ENCODE results near the gene C4orf33.

C4orf33 gene

GRCh38 chr4:129131343-129131742, 35.4 kb downstream of the C4orf33 start:
- DNase-seq = no peak

GRCh38 chr4:129136433-129136832, 40.5 kb downstream of the C4orf33 start:
- no peak for DNase-seq

GRCh38 chr4:129138810-129139496, 43.0 kb downstream of the C4orf33 start:
- DNase-seq = no peak

GRCh38 chr4:129140521-129140920, 44.6 kb downstream of the C4orf33 start:
- DNase-seq = no peak

- no peak for DNase-seq
Observed at GRCh38 chr4:129143359-129143758, 47.4 kb downstream of the C4orf33 start.

GRCh38 chr4:129144755-129145206, 48.8 kb downstream of the C4orf33 start:
- DNase-seq = no peak

GRCh38 chr4:129145222-129145730, 49.3 kb downstream of the C4orf33 start:
- no peak for DNase-seq

GRCh38 chr4:129146639-129147038, 50.7 kb downstream of the C4orf33 start:
- DNase-seq = no peak

GRCh38 chr4:129148892-129149291, 52.9 kb downstream of the C4orf33 start:
- DNase-seq = no peak

GRCh38 chr4:129149906-129150305, 54.0 kb downstream of the C4orf33 start:
- no peak for DNase-seq

GRCh38 chr4:129152350-129152749, 56.4 kb downstream of the C4orf33 start:
- no peak for DNase-seq

- DNase-seq = no peak
Observed at GRCh38 chr4:129153700-129154099, 57.7 kb downstream of the C4orf33 start.

- DNase-seq = no peak
Observed at GRCh38 chr4:129162450-129162849, 66.5 kb downstream of the C4orf33 start.

- DNase-seq = no peak
Observed at GRCh38 chr4:129163427-129163826, 67.5 kb downstream of the C4orf33 start.

GRCh38 chr4:129164243-129164642, 68.3 kb downstream of the C4orf33 start:
- DNase-seq = no peak

All from DMS79 treated with DMSO at 0.1 percent for 48 hours (cell line).